ENCODE data around the gene GPC5.
A peak's percentile ranks its signal among the peaks of the same experiment; 100 is the strongest.
"Not testable (repeated sequence)": the region's sequence is repeated elsewhere in the genome, so short reads cannot be mapped to it uniquely, and the experiment has no call there.

GPC5 gene

DNA sequence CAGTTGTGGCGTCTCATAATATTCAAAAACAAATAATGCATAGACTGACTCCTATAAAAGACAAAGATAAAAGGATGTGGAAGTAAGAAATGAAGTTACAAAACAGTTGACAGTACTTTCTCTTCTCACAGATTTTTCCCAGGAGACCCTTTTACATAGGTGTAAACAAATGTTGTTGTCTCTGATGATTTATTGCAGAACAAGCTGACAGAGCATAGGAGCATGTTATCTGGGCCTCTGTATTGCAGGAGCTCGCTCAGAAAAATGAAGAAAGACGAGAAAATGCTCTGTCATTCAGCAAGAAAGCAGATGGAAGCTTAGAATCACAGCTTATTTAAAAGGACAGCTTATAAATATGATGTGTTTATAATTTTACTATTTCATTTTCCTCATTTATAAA is 1474.6 kb downstream of the GPC5 start:
- CTCF ChIA-PET: no interaction called here

DNA sequence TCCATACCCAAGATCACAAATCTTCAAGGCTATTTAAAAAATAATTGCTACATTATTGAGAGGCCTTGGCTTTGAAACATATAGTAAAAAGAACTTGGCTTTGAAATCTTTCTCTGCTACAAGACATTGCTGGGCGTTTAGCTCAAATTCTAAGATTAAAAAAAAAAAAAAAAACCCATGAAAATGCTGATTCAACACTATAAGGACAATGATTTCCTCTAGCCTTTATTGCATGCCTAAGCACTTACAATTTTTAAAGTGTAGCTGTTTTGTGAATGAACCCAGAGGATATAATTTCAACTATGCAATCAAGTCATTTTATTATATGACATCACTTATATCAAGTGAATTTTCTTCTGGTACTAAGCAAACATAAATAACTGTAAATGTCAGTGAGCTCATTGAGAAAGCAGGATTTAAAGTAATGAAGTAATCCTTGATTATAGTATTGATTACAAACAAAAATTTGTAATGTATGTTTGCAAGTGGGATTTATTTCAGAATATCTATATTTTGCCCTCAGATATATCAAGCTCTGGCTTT is 1488.2 kb downstream of the GPC5 start:
- TF ChIP-seq FOXK2 (IDR thresholded peaks at IDR 0.05): no peak
- peak; percentile 59 for TF ChIP-seq ZNF384 (IDR thresholded peaks at IDR 0.05)
- TF ChIP-seq PKNOX1 (IDR thresholded peaks at IDR 0.05): peak; percentile 75
- ChIA-PET CTCF (interaction anchor here (0.5 kb wide), 1 partner anchor 117 kb away, joined by 3 read pairs; no protein-coding TSS in a partner anchor), POLR2A (no interaction called here)
- no peak for DNase-seq (ENCODE audit: extremely low spot score)

More for the DNA sequence above, 1474.6 kb downstream of the GPC5 start:
- no peak for DNase-seq (ENCODE audit: extremely low spot score)
- POLR2A ChIA-PET: no interaction called here
- no peak for TF ChIP-seq NFRKB (IDR thresholded peaks at IDR 0.05)
- no peak for TF ChIP-seq ZNF384 (IDR thresholded peaks at IDR 0.05)
- peak; percentile 60 for TF ChIP-seq PKNOX1 (IDR thresholded peaks at IDR 0.05)
- no peak for TF ChIP-seq FOXK2 (IDR thresholded peaks at IDR 0.05)
- no peak for TF ChIP-seq L3MBTL2 (conservative IDR thresholded peaks at IDR 0.05)
- TF ChIP-seq ARNT (IDR thresholded peaks at IDR 0.05): no peak
- TF ChIP-seq SUZ12 (IDR thresholded peaks at IDR 0.05): no peak
- no peak for TF ChIP-seq BHLHE40 (IDR thresholded peaks at IDR 0.05; ENCODE audit: borderline replicate concordance)

DNA sequence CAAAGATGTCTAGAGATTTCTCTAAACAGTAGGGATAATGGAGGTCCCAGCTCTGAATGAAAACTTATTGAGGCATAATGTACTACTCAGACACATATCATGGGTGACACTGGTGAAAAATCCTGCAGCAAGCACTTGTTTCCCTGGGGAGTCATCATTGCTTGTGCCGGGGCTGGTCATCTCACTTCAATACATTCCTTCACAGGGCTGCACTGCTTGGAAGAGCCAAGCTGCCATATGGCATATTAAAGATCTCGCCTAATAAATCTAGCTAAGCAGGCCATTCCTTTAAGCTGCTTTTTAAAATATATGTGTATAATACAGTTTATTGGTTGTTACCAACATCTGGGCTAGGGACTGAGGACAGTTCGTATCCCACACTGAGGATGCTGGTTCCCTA is 1496.0 kb downstream of the GPC5 start:
- POLR2A ChIA-PET: no interaction called here
- TF ChIP-seq SP1 (IDR thresholded peaks at IDR 0.05) (no peak), FOXK2 (IDR thresholded peaks at IDR 0.05) (no peak), L3MBTL2 (conservative IDR thresholded peaks at IDR 0.05) (no peak), NFRKB (IDR thresholded peaks at IDR 0.05) (no peak), CTBP1 (IDR thresholded peaks at IDR 0.05; ENCODE audit: borderline replicate concordance) (no peak), HDGF (IDR thresholded peaks at IDR 0.05; ENCODE audit: borderline replicate concordance) (no peak), SUZ12 (IDR thresholded peaks at IDR 0.05) (no peak), FOXA1 (IDR thresholded peaks at IDR 0.05) (no peak)
- DNase-seq (ENCODE audit: extremely low spot score): no peak
- CTCF ChIA-PET: interaction anchor here (0.6 kb wide), 2 partner anchors 60 to 227 kb away, joined by 3 to 5 read pairs; no protein-coding TSS in a partner anchor

- ChIA-PET CTCF (no interaction called here), POLR2A (no interaction called here)
- peak; percentile 51 for DNase-seq (ENCODE audit: extremely low spot score)
- TF ChIP-seq HDGF (IDR thresholded peaks at IDR 0.05; ENCODE audit: borderline replicate concordance) (no peak), FOXM1 (IDR thresholded peaks at IDR 0.05; ENCODE audit: borderline replicate concordance) (no peak), NFRKB (IDR thresholded peaks at IDR 0.05) (no peak), SUZ12 (IDR thresholded peaks at IDR 0.05) (no peak), FOXA1 (IDR thresholded peaks at IDR 0.05) (no peak), CTBP1 (IDR thresholded peaks at IDR 0.05; ENCODE audit: borderline replicate concordance) (no peak), ZNF384 (IDR thresholded peaks at IDR 0.05) (no peak), TARDBP (IDR thresholded peaks at IDR 0.05) (no peak), PKNOX1 (IDR thresholded peaks at IDR 0.05) (no peak), FOXK2 (IDR thresholded peaks at IDR 0.05) (no peak), BHLHE40 (IDR thresholded peaks at IDR 0.05; ENCODE audit: borderline replicate concordance) (no peak)
Observed at GRCh38 chr13:92896842-92897241, 1498.4 kb downstream of the GPC5 start.

DNA sequence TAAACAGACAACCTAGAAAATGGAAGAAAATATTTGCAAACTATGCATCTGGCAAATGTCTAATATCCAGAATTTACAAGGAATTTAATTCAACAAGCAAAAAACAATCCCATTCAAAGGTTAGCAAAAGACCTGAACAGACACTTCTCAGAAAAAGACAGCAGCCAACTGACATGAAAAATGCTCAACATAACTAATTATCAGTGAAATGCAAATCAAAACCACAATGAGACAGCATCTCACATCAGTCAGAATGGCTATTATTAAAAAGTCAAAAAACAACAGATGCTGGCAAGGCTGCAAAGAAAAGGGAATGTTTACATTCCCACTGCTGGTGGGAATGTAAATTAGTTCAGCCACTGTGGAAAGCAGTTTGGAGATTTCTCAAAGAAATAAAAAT is 1500.5 kb downstream of the GPC5 start:
- DNase-seq (ENCODE audit: extremely low spot score); POLR2A ChIA-PET; CTCF ChIA-PET: not testable (repeated sequence)

DNA sequence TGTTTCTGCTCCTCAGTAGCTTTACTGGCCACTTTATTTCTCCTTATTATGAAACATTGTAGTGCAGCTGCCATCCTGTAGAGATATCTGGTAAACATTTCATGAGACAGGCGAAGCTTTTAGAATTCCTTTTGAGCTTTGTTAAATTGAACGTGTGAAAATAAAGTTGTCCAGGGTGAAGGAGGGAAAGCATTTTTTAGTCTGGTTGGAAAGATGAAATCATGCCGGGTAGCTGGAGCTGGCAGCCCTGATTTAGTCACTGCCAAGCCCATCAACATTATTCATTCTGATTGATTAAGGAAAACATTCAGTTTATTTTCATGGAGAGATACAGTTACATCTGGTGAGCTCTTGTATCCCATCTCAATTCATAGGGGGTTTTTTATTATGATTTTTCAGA is 1502.0 kb downstream of the GPC5 start:
- no peak for DNase-seq (ENCODE audit: extremely low spot score)
- TF ChIP-seq L3MBTL2 (conservative IDR thresholded peaks at IDR 0.05) (no peak), PKNOX1 (IDR thresholded peaks at IDR 0.05) (peak; percentile 51)
- ChIA-PET CTCF (interaction anchor here (1.3 kb wide), 1 partner anchor 18 kb away, joined by 3 read pairs; no protein-coding TSS in a partner anchor), POLR2A (no interaction called here)

DNA sequence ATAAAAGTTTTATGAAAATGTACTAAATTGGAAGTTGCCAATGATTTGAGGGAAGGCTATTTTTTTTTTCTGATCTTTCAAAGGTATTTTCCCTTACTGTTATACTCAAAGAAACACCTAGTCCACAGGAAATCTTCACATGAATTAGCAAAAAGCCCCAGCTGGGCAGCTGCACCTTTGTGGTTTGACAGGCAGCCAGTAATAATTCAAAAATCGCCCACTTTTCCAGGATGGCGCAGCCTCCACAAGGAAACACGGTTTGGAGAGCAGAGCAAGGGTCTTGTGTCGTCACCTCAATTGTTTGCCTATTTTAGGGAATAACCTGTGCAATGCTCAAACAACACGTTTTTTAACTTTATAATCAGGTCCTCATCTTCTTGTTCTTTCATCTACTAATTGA is 1503.3 kb downstream of the GPC5 start:
- no peak for DNase-seq (ENCODE audit: extremely low spot score)
- ChIA-PET POLR2A (no interaction called here), CTCF (interaction anchor here (1.3 kb wide), 1 partner anchor 17 kb away, joined by 3 read pairs; no protein-coding TSS in a partner anchor)
- TF ChIP-seq CTBP1 (IDR thresholded peaks at IDR 0.05; ENCODE audit: borderline replicate concordance): no peak
- TF ChIP-seq PKNOX1 (IDR thresholded peaks at IDR 0.05): no peak
- no peak for TF ChIP-seq ELF4 (IDR thresholded peaks at IDR 0.05)
- no peak for TF ChIP-seq FOXM1 (IDR thresholded peaks at IDR 0.05; ENCODE audit: borderline replicate concordance)
- TF ChIP-seq L3MBTL2 (conservative IDR thresholded peaks at IDR 0.05): no peak
- TF ChIP-seq BHLHE40 (IDR thresholded peaks at IDR 0.05; ENCODE audit: borderline replicate concordance): no peak
- TF ChIP-seq ZNF384 (IDR thresholded peaks at IDR 0.05): no peak
- TF ChIP-seq TARDBP (IDR thresholded peaks at IDR 0.05): no peak
- TF ChIP-seq SP1 (IDR thresholded peaks at IDR 0.05): no peak
- no peak for TF ChIP-seq FOXK2 (IDR thresholded peaks at IDR 0.05)
- TF ChIP-seq NFRKB (IDR thresholded peaks at IDR 0.05): no peak
- no peak for TF ChIP-seq ARNT (IDR thresholded peaks at IDR 0.05)
- TF ChIP-seq HDGF (IDR thresholded peaks at IDR 0.05; ENCODE audit: borderline replicate concordance): no peak
- no peak for TF ChIP-seq FOXA1 (IDR thresholded peaks at IDR 0.05)
- no peak for TF ChIP-seq LEF1 (IDR thresholded peaks at IDR 0.05; ENCODE audit: borderline replicate concordance)
- no peak for TF ChIP-seq SUZ12 (IDR thresholded peaks at IDR 0.05)

All from HEK293T (cell line).